Embryonic facial prominence (tissue), 1 donor: ENCODE measurements around the gene KCNQ1OT1.

Experiments
- DNase-seq: peaks from one replicate; pipeline ENCODE4 v3.0.0-alpha.2; 2016; ENCODE audit errors: extremely low spot score

The KCNQ1OT1 gene

GRCh38 chr11:2669634-2670469 is 29.9 kb downstream of the KCNQ1OT1 start:
- no peak for DNase-seq

DNA sequence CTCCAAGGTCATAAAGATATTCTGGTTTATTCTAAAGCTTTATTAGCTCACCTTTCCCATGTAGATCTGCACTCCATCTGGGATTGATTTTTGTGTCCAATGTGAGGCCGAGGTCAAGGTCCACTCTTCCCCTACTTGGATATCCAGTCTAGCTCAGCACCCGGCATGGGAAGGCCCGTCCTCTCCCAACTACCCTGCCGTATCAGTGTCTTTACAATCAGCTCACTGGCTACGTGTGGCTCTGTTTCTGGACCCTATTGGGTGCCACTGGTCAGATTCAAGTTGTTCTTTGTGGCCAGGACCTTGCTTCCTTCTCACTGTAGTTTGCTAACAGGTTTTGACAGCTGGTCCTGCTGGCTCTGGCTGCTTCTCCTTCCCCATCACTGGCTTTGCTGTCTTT is 30.9 kb downstream of the KCNQ1OT1 start:
- DNase-seq: no peak

GRCh38 chr11:2667940-2668339 is 31.9 kb downstream of the KCNQ1OT1 start:
- no peak for DNase-seq

- no peak for DNase-seq
These were observed 32.8 kb downstream of the KCNQ1OT1 start for GRCh38 chr11:2666828-2667570.

- no peak for DNase-seq
These were observed 33.4 kb downstream of the KCNQ1OT1 start for GRCh38 chr11:2666401-2666741.

DNA sequence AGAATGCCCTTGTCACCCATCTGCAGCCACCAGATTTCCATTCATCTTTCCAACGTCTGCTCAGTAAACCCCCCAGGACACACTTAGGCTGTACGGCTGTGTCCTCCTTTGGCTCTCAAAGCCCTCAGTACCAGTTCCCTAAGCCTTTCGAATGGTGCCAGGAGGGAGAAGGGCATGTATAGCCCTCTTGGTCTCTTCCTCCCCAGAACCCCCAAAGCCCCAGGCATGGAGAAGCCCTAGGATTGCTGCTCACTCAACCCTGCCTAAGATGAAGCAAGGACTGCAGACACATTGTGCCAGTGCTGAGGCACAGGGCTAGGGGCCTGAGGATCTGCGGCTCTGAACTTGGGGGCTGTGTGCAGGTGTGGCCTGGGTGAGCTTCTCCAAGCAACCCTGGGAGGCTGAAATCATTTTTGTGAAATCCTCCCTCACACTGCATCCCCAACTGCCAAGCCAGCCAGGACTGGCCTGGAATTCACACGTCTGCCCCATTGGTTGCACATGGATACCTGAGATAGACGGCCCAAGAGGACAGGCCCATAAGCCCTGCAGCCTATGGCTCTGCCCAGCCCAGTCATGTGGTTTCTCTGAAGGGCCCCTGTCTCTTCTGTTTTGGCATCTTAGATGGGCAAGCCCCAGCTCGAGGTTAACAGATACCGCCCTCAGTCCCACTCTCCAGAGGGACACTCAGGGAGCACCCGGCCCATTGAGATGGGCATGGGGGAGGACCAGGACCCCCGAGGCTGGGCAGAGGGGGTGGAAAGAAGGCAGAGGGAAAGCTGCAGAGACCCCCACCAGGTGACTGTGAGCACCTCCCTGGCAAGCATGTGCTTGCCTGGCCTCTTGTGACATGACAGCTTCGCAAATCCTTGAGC is 34.0 kb downstream of the KCNQ1OT1 start:
- DNase-seq: no peak

DNA sequence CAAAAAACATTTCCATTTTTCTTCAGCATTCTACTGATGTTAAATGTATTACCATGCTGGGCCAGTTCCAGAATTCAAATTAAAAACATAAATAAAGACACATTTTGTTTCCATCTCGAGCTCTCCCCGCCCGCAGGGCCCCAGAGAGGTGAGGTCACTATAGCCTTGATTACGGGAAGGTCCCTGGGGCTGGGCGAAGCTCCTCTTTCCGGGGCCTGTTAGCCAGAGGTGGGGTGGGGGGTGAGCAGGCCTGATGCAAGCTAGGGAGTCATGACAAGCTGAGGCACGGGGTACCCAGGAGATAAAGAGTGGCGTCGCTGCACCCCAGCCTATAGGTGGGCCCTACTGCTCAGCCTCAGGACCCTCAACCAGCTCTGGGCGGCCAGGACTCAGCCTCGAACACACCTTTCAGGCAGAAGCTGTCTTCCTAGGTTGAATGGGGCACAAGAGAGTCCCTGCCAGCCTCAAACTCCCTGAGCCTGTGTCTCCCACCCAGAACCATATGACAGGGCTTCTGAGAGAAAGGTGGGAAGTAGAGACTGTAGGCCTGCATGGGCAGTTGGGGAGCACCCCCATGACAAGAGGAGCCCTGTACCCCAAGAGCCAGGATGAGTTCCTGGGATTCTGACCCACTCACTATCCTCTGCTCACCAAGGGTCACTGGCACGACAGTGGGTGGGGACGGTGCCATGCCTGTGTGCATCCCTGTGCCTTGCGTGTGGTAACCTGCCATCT is 34.8 kb downstream of the KCNQ1OT1 start:
- no peak for DNase-seq

DNA sequence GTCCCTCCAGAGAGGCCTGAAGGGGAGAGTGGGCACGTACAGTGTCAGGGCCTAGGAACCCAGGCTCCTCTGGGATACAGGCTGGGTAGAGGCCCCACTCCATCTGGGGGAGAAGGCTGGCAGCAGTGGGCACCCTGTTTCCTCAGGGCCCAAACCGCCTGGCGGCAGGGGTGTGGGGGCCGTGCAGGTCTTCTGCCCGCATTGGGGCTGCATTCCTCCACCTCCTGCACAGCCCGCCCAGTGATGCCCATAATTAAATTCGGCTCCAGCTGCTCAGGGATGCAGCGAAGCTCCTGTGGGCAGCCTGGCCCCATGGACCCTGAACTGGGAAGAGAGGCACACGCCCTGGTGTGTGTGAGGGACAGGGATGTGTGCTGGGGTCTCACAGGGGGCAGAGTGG is 35.4 kb downstream of the KCNQ1OT1 start:
- no peak for DNase-seq

GRCh38 chr11:2663915-2664314 is 35.9 kb downstream of the KCNQ1OT1 start:
- no peak for DNase-seq

DNA sequence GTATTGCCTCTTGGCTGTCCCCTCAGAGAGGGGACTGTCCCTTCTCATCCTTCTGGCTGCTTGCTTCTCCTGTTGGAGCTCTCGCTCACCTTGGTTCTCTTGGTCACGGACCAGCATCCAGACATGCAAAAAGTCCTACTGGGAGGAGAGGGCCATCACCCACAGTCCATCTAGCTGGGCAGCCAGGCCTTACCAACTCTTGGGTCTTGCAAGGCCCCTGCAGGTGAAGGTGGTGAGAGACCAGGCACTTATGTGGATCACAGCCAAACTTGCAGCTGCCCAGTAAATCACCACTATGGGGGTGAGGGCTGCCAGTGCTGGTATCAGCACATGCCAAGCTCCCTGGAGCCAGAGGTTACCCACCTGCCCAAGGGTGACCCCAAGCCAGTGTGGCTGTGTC is 36.3 kb downstream of the KCNQ1OT1 start:
- DNase-seq: no peak

DNA sequence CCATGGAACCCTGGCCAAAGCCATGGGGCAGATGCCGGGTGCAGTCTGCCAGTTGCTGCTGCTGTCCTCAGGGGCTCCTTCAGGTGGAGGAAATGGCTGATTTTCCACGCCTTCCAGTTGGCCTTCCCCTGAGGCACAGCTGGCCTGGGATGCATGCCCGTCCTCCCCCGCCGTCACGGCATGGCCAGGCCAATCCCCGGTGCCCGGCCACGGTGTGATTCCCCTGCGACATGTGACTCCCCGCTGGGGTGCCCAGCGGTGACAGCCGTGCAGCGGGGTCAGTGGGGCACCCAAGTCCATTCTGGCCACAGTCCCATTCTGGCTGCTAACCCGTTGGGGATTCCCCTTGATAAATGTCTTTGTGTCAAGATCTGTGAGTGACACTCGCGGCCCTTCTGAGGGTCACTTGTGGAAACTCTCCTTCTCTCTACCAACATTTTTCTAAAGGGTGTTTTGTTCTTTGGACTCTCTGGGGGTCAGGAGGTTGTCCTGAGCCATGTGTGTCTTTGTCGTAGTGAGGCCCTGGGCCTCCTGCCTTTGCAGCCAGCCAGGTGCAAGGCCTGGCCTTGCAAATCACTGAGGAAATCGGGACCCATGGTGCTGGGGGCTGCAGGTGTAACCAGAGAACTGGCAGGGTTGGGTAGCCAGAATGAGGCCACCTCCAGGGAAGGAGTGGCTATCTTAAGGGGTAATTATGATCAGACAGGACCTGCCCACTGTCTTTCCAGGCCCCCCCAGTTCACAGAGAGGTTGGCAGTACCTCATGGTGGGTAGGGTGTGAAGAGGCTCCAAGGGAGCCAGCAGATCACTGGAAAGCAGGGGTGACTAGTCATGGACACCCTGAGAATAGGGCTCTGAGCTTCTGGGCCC is 37.1 kb downstream of the KCNQ1OT1 start:
- DNase-seq: no peak

DNA sequence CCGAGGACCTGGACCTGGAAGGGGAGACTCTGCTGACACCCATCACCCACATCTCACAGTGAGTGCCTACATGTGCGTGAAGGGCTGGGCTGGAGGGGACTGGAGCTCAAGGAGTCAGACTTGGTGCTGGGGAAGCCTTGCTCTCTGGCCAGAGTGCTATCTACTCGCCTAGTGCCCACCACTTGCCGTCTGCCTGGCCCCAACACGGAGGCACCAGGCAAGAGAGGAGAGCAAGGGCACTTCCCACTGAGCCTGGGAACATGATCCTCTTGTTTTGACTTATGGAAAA is 37.8 kb downstream of the KCNQ1OT1 start:
- no peak for DNase-seq

DNA sequence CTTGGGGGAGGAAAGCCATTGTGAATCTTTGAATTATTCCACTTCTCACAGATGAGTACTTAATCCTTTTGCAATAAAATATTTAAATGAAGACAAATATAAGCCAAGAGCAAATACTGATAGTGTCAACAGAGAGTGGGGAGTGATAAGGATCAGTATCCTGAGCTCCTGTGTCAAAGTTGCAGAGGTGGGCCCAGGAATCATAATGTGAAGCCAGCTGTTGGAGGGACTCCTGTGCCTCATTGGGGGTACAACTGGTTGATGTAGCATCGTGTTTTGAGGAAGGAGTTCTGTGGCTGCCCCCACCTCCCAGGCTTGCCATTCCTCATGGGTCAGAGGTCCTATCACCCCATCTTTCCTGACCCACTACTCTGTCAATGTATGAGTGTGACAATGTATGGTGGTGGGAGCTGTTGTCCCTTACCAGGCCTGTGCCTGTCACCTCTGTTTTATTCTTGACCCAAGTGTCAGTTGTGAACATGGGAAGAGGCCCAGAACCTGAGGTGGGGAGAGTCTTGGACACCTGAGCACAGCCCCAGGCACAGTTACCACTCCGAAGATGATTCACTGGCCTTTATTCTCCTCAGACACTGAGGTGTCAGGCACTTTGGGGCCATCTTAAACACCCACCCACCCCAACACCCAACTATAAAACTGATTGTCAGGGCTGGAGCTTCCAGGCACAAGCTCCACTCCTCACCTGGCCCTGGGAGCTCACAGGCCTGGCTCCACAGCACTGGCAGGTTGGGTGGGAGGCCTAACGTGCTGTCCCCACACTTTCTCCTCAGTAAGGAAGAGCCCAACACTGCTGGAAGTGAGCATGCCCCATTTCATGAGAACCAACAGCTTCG is 38.4 kb downstream of the KCNQ1OT1 start:
- DNase-seq: no peak

DNA sequence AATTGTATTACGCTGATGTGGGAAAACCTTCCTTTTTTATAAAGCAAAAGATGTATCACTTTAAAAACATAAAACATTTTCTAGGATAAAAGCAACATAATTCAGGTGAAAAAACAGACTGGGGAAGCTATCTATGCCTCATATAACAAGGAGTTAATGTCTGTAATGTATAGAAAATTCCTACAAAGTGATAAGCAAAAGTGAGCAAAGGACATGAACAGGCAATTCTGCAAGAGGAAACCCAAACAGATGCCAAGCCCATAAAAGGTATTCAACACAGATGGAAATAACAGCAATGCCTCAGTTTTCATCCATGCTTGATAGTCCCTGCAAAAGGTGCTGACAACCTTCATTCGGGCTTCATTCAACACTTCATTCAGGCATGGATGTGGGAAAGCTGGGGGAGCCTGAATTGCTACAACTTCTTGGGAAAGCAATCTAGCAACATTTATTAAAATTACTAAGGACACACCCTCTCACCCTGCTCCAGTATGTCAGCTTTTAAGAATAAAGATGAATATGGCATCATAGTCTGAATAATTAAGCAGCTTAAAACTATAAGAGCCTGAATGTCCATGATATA is 39.3 kb downstream of the KCNQ1OT1 start:
- no peak for DNase-seq

DNA sequence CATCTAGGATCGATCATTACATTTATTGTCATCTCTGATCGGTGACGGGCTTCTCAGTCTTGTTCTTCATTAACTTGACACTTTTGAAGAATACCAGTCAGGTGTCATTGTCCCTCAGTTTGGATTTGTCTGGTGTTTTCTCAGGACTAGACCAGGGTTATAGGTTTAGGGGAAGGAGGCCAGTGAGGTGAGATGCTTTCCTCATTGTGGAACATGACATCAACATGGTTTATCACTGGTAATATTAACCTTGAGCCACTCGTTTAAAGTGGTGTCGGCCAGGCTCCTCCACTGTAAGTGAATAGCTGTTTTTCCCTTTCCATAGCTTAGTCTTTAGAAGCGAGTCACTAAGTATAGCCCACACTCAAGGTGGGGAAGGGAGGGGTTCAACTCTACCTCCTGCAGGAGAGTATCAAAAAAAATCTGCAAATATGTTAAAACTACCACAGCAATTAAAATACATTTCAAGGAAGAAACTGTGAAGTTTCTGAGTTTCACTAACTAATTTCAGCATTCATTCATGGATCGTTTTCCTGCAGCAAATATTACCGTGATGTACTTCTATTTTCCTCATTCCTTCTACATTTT is 42.0 kb downstream of the KCNQ1OT1 start:
- no peak for DNase-seq

DNA sequence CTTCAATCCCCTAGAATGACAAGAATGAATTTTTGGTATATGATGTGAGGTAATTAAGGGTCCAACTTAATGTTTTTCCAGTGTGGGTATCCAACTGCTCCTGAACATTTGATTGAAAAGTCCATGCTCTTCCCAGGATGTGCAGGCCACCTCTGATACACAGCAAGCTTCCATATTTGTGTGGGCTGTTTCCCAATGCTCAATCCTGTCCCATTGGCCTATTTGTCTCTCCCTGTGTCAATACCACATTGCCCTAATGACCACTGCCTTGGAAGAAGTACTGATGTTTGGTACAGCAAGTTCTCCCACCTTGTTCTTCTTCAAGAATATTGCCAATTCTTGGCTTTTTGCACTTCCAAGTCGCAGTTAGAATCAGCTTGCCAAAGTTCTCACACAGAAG is 42.9 kb downstream of the KCNQ1OT1 start:
- no peak for DNase-seq

DNA sequence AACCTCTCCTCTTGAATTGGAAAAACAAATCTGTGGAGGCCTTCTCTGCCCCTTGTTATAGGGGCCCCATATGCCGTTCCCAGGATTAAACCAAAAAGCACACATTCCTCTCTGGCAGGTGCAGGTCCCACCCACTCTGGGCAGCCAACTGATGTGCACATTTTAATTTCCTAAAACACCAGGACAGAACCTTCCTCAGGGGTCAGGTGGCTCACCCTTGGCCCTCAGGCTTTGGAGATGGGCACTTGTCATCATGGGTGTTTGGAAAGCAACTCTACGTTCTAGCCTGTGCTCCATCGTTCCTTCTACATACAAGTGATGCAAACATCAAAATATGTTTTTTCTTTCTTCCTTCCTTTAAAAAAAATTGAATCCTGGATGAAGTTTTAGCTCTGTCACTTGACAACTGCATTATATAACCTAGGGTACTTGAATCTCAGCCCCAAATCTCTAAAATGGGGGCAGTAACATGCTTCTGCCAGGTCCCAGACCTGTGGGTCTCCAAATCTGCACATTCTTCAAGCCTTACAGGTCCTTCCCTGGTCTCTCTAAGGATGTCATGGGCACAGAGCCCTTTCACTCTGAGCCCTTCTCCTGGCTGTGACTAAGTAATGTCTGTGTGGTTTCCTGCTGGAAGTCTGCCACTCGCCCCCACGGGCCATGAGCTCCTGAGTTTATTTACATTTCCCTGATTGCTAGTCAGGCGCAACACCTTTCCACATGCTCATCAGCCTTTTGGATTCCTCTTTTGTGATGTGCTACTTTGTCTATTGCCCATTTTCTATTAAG is 43.8 kb downstream of the KCNQ1OT1 start:
- DNase-seq: no peak

DNA sequence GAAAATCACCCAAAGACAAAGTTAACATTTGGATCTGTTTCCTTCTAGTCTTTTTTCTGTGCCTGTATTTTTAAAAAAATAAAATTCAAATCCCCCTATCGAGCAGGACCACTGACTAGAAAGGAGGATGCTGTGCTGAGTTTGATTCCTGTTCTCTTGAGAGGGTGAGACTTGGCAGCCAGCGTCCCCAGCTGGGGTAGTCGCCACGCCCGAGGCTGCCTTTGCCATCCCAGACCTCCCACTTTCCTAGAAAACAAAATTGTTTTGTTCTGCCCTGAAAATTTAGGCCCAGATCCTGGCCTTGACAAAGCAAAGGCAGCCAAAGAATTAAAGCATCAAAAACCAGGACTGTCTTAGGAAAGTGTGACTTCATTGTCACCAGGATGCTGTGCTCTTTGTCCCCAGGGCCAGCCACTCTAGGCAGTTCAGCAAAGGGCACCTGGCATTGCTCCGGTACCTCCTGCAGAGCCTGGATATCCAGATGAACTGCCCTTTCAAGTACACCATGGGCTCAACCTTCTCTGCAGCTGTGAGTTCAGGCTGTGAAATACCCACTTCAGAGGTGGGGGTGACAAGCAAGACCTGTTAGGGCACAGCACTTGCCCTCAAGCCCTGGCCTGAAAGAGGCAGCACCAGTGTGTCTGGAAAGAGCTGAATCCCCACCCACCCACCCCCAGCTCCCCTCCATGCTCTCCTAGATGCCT is 44.6 kb downstream of the KCNQ1OT1 start:
- no peak for DNase-seq
